GM23338 (cell line): ENCODE measurements around the gene VWA5A. TPM values are rescaled to one million over a fixed set of nuclear protein-coding genes. Genes with fewer than 3 reads are reported as not detected.

Source experiments
- ATAC-seq: fragments of 200-7000 bp; cut with Tn5 transposase; 3 replicates; pipeline ENCODE4 v1.9.1; 2020
- DNase-seq: peaks from one replicate; pipeline ENCODE4 v3.0.0-alpha.2; 2015; ENCODE audit warnings: low spot score
- H2AFZ ChIP-seq: fragments of 200-600 bp; sonication (generic); 2 replicates; pipeline ENCODE4 v1.8.0; 2016; ENCODE audit warnings: antibody characterized with exemption, mild to moderate bottlenecking, moderate library complexity
- H3F3A ChIP-seq: fragments of 200-600 bp; sonication (generic); replicated peaks from 2 replicates; pipeline ENCODE4 v1.8.0; 2017; ENCODE audit warnings: antibody characterized with exemption, mixed run types, low read depth
- H3K27ac ChIP-seq: fragments of 200-600 bp; sonication (generic); 2 replicates; pipeline ENCODE4 v1.6.1; 2016; ENCODE audit warnings: low read depth
- H3K27me3 ChIP-seq: fragments of 200-600 bp; sonication (generic); 2 replicates; pipeline ENCODE4 v1.8.0; 2016; ENCODE audit warnings: mild to moderate bottlenecking, mixed run types, moderate library complexity; ENCODE audit not compliant: insufficient read depth
- H3K36me3 ChIP-seq: fragments of 200-600 bp; sonication (generic); 2 replicates; pipeline ENCODE4 v1.8.0; 2016; ENCODE audit warnings: mild to moderate bottlenecking; ENCODE audit not compliant: insufficient read depth
- H3K4me1 ChIP-seq: fragments of 200-600 bp; sonication (generic); 2 replicates; pipeline ENCODE4 v1.8.0; 2016; ENCODE audit warnings: mild to moderate bottlenecking, moderate library complexity; ENCODE audit not compliant: insufficient read depth
- H3K4me2 ChIP-seq: fragments of 200-600 bp; sonication (generic); 2 replicates; pipeline ENCODE4 v1.7.1; 2017; ENCODE audit warnings: mixed run types
- H3K4me3 ChIP-seq: fragments of 200-600 bp; sonication (generic); 2 replicates; pipeline ENCODE4 v1.6.1; 2016; ENCODE audit warnings: mixed run types
- H3K79me2 ChIP-seq: fragments of 200-600 bp; sonication (generic); replicated peaks from 2 replicates; pipeline ENCODE4 v1.8.0; 2017; ENCODE audit warnings: mild to moderate bottlenecking; ENCODE audit not compliant: insufficient read depth
- H3K9me2 ChIP-seq: fragments of 200-600 bp; sonication (generic); 2 replicates; pipeline ENCODE4 v1.8.0; 2017; ENCODE audit not compliant: insufficient read depth
- H4K20me1 ChIP-seq: fragments of 200-600 bp; sonication (generic); replicated peaks from 2 replicates; pipeline ENCODE4 v1.8.0; 2017; ENCODE audit warnings: mild to moderate bottlenecking; ENCODE audit not compliant: insufficient read depth
- H3K27ac Mint-ChIP-seq: 2 replicates; pipeline ENCODE4 v1.8.0; 2020; ENCODE audit warnings: inconsistent platforms, mild to moderate bottlenecking, moderate library complexity, mixed read lengths
- H3K27me3 Mint-ChIP-seq: 3 replicates; pipeline ENCODE4 v1.8.0; 2022; ENCODE audit warnings: low read depth, mild to moderate bottlenecking, moderate library complexity, mixed read lengths, inconsistent platforms; ENCODE audit not compliant: insufficient read depth, poor library complexity
- H3K36me3 Mint-ChIP-seq: 3 replicates; pipeline ENCODE4 v1.8.0; 2021; ENCODE audit warnings: low read depth, mild to moderate bottlenecking, inconsistent platforms, moderate library complexity, mixed read lengths
- H3K4me1 Mint-ChIP-seq: 3 replicates; pipeline ENCODE4 v1.8.0; 2020; ENCODE audit warnings: mild to moderate bottlenecking, inconsistent platforms, mixed read lengths
- H3K4me3 Mint-ChIP-seq: 3 replicates; pipeline ENCODE4 v1.8.0; 2021; ENCODE audit warnings: moderate library complexity, mild to moderate bottlenecking, inconsistent platforms, mixed read lengths
- H3K9me3 Mint-ChIP-seq: 3 replicates; pipeline ENCODE4 v1.8.0; 2020; ENCODE audit warnings: moderate library complexity, mild to moderate bottlenecking, inconsistent platforms, mixed read lengths
- EZH2 ChIP-seq: fragments of 200-600 bp; sonication (generic); IDR thresholded peaks from one replicate; pipeline ENCODE4 v1.8.0; 2017; ENCODE audit warnings: antibody characterized with exemption, mild to moderate bottlenecking, low read depth; ENCODE audit not compliant: unreplicated experiment
- EZH2phosphoT487 ChIP-seq: fragments of 200-600 bp; sonication (generic); IDR thresholded peaks from one replicate; pipeline ENCODE4 v1.8.1; 2018; ENCODE audit warnings: antibody characterized with exemption; ENCODE audit not compliant: unreplicated experiment
- JUNB ChIP-seq: IDR thresholded peaks from one replicate; pipeline ENCODE4 v1.6.1; 2016; ENCODE audit warnings: antibody characterized with exemption; ENCODE audit not compliant: unreplicated experiment
- POLR2AphosphoS5 ChIP-seq: IDR thresholded peaks from 2 replicates; pipeline ENCODE4 v1.6.1; 2016; ENCODE audit warnings: antibody characterized with exemption, low read depth
- STAT1 ChIP-seq: IDR thresholded peaks from one replicate; pipeline ENCODE4 v1.6.1; 2016; ENCODE audit warnings: antibody characterized with exemption; ENCODE audit not compliant: unreplicated experiment
- ZNF114 ChIP-seq: fragments of 250-450 bp; sonication (Bioruptor Pico); IDR thresholded peaks from 2 replicates; pipeline ENCODE4 v1.5.0; 2020; ENCODE audit warnings: mild to moderate bottlenecking, moderate library complexity
- ZNF331 ChIP-seq: fragments of 250-450 bp; sonication (Bioruptor Pico); IDR thresholded peaks from 2 replicates; pipeline ENCODE4 v1.5.0; 2020; ENCODE audit warnings: low read depth, mild to moderate bottlenecking, moderate library complexity
- polyA plus RNA-seq: library from polyadenylated mRNA; unstranded; fragments of >200 nt; fragmentation: Nextera tagmentation; extraction: Ambion mirVana; gene quantifications from 2 replicates; pipeline ENCODE4 v1.2.1, GENCODE V29; 2016
- total RNA-seq: library from RNA; depleted of rRNA; stranded (reverse); fragments of >200 nt; shearing (Covaris generic); gene quantifications from 2 replicates; pipeline ENCODE4 v1.2.3, GENCODE V29; 2014
- TF ChIP-seq, protein P1 (sequence below): IDR thresholded peaks from 2 replicates; pipeline ENCODE4 v1.6.1; 2016; ENCODE audit warnings: antibody characterized with exemption
- TF ChIP-seq, protein P2 (sequence below), 2 experiments: fragments of 200-600 bp in 1 of 2; sonication (generic) in 1 of 2; conservative IDR thresholded peaks; 2 replicates each; pipeline versions ENCODE4 v1.5.1 to v1.6.1; 2016 to 2017; ENCODE audit warnings: antibody characterized with exemption in 2 of 2, low read depth in 2 of 2, mild to moderate bottlenecking in 2 of 2, moderate library complexity in 1 of 2
- TF ChIP-seq, protein P3 (sequence below): IDR thresholded peaks from one replicate; pipeline ENCODE4 v1.6.1; 2018; ENCODE audit warnings: antibody characterized with exemption; ENCODE audit not compliant: unreplicated experiment

Gene VWA5A
- total and polyA plus RNA-seq, 2 experiments from 2014 or later: 10.0 to 13.5 TPM

DNA sequence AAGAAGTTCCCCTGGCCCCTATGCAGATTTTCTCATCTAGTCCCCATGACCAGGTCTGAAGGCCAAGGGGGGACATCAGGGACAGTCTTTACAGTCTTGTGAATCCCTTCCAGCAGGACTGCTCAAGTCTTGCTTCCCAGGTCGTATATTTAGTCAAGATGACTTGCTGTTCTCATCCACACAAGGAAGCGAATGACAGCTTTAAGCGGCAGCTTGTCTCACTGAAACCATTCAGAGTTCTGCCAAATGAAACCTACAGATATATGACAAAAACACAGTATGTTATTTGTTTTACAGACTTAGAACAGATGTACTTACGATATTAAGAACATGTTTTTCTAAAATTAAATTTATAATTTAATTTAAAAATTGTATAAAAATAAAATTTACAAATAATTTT, 5.6 kb downstream of the VWA5A start (continued):
- TF ChIP-seq, protein P1, sequence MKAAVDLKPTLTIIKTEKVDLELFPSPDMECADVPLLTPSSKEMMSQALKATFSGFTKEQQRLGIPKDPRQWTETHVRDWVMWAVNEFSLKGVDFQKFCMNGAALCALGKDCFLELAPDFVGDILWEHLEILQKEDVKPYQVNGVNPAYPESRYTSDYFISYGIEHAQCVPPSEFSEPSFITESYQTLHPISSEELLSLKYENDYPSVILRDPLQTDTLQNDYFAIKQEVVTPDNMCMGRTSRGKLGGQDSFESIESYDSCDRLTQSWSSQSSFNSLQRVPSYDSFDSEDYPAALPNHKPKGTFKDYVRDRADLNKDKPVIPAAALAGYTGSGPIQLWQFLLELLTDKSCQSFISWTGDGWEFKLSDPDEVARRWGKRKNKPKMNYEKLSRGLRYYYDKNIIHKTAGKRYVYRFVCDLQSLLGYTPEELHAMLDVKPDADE: no peak

GRCh38 chr11:124122123-124122522, 6.9 kb downstream of the VWA5A start:
- Mint-ChIP-seq H3K9me3 (no peaks in the 10 kb centered on the region; the same call in 2 of the 3 replicates), H3K27me3 (no peaks in the 10 kb centered on the region), H3K27ac (no peak overlapping the region), H3K36me3 (peaks cover 67% of the 10 kb centered on the region), H3K4me1 (peaks cover 4% of the 10 kb centered on the region; the same call in 1 of the 3 replicates), H3K4me3 (no peak overlapping the region)
- H3K4me3 ChIP-seq: no peak overlapping the region
- DNase-seq: no peak
- no peaks in the 10 kb centered on the region for H3F3A ChIP-seq
- no peaks in the 10 kb centered on the region for H4K20me1 ChIP-seq
- H3K9me2 ChIP-seq: no peaks in the 10 kb centered on the region
- H3K27ac ChIP-seq: no peak overlapping the region
- H3K4me2 ChIP-seq: no peak overlapping the region
- H3K79me2 ChIP-seq: no peaks in the 10 kb centered on the region
- no peak for ATAC-seq
- no peak for TF ChIP-seq POLR2AphosphoS5
- TF ChIP-seq STAT1: no peak
- TF ChIP-seq, protein P2, sequence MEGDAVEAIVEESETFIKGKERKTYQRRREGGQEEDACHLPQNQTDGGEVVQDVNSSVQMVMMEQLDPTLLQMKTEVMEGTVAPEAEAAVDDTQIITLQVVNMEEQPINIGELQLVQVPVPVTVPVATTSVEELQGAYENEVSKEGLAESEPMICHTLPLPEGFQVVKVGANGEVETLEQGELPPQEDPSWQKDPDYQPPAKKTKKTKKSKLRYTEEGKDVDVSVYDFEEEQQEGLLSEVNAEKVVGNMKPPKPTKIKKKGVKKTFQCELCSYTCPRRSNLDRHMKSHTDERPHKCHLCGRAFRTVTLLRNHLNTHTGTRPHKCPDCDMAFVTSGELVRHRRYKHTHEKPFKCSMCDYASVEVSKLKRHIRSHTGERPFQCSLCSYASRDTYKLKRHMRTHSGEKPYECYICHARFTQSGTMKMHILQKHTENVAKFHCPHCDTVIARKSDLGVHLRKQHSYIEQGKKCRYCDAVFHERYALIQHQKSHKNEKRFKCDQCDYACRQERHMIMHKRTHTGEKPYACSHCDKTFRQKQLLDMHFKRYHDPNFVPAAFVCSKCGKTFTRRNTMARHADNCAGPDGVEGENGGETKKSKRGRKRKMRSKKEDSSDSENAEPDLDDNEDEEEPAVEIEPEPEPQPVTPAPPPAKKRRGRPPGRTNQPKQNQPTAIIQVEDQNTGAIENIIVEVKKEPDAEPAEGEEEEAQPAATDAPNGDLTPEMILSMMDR (conservative IDR thresholded peaks at IDR 0.05; ENCODE audit: low read depth in 2 of 2): no peak
- no peak for TF ChIP-seq ZNF114 (CRISPR knock-in tag)
- TF ChIP-seq EZH2: no peak
- TF ChIP-seq, protein P3, sequence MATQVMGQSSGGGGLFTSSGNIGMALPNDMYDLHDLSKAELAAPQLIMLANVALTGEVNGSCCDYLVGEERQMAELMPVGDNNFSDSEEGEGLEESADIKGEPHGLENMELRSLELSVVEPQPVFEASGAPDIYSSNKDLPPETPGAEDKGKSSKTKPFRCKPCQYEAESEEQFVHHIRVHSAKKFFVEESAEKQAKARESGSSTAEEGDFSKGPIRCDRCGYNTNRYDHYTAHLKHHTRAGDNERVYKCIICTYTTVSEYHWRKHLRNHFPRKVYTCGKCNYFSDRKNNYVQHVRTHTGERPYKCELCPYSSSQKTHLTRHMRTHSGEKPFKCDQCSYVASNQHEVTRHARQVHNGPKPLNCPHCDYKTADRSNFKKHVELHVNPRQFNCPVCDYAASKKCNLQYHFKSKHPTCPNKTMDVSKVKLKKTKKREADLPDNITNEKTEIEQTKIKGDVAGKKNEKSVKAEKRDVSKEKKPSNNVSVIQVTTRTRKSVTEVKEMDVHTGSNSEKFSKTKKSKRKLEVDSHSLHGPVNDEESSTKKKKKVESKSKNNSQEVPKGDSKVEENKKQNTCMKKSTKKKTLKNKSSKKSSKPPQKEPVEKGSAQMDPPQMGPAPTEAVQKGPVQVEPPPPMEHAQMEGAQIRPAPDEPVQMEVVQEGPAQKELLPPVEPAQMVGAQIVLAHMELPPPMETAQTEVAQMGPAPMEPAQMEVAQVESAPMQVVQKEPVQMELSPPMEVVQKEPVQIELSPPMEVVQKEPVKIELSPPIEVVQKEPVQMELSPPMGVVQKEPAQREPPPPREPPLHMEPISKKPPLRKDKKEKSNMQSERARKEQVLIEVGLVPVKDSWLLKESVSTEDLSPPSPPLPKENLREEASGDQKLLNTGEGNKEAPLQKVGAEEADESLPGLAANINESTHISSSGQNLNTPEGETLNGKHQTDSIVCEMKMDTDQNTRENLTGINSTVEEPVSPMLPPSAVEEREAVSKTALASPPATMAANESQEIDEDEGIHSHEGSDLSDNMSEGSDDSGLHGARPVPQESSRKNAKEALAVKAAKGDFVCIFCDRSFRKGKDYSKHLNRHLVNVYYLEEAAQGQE: no peak
- TF ChIP-seq, protein P1: no peak
- TF ChIP-seq EZH2phosphoT487: no peak
- TF ChIP-seq JUNB: no peak
- TF ChIP-seq ZNF331: no peak
- no peaks in the 10 kb centered on the region for H3K4me1 ChIP-seq
- no peak overlapping the region for H2AFZ ChIP-seq
- peaks cover 7% of the 10 kb centered on the region; the same call in 1 of the 2 replicates for H3K36me3 ChIP-seq
- no peaks in the 10 kb centered on the region for H3K27me3 ChIP-seq
